ENCODE measurements around the gene PPARG. TPM values are rescaled to one million over a fixed set of nuclear protein-coding genes. Genes with fewer than 3 reads are reported as not detected.

The PPARG gene
- total and polyA plus RNA-seq, 12 donors = 3.1 to 21.9 (median 6.8) TPM

DNA sequence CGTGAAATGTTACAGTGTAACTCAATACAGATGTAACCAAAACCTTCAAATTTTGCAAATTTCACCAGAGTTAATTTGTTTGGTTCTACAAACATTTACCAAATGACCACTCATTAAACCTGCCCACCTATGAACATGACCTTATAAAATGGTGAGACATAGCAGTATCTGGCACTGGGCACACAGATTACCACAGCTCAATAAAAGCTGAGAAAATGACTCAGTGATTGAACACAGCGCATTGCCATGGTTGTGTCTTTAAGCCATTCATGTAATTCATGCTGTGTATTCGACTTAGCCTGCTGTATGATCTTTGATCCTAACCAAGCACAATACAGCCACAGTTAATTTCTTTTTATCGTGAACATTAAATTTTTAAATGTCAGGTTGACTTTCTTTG, 11.3 kb downstream of the PPARG start:
- WGBS, 4 donors = 74 to 85% (median 82%) methylated on average over 4 of the region's 4 CpGs
- H3K27me3 ChIP-seq = no peaks in the 10 kb centered on the region
- TF ChIP-seq POLR2A (IDR thresholded peaks at IDR 0.05) (no peak), CTCF (IDR thresholded peaks at IDR 0.05) (no peak)
- H3K9me3 ChIP-seq (replicated peaks in 1 of 3) = no peaks in the 10 kb centered on the region
- no peak overlapping the region for H3K4me3 ChIP-seq
- H3K36me3 ChIP-seq (replicated peaks in 1 of 2) = no peaks in the 10 kb centered on the region
- H3K4me1 ChIP-seq (replicated peaks in 1 of 2) = no peaks in the 10 kb centered on the region
- intact Hi-C loops (cut with DNase I) = no loop called here
- no peak overlapping the region for H3K27ac ChIP-seq
- DNase-seq = no peak

DNA sequence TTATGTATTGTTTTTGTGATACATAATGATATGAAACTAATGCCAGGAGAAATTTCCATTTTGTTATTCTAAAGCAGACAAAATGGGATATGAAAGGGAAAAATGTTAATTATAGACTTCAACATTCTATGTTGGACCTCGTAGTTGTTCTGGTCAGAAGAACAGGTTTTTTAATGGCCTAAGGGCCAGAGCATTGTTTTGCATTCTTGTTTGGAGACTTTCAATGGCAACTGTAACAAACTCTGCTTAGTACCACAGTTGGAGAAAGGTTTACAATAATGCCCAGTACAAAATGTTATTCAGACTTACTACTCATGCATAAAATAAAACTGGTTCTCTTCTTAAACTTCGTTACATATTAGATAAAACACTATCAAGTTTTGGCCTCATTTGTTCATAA, 12.2 kb downstream of the PPARG start:
- H3K4me3 ChIP-seq = no peak overlapping the region
- no peaks in the 10 kb centered on the region for H3K4me1 ChIP-seq (replicated peaks in 1 of 2)
- no peaks in the 10 kb centered on the region for H3K9me3 ChIP-seq (replicated peaks in 1 of 3)
- intact Hi-C loops (cut with DNase I) = no loop called here
- no peaks in the 10 kb centered on the region for H3K36me3 ChIP-seq (replicated peaks in 1 of 2)
- no peak for DNase-seq
- H3K27me3 ChIP-seq = no peaks in the 10 kb centered on the region
- 69 to 78% (median 75%) methylated on average over 2 of the region's 2 CpGs for WGBS, 4 donors
- H3K27ac ChIP-seq = no peak overlapping the region
- TF ChIP-seq POLR2A (IDR thresholded peaks at IDR 0.05) = no peak
- no peak for TF ChIP-seq CTCF (IDR thresholded peaks at IDR 0.05)

GRCh38 chr3:12301513-12301912, 12.6 kb downstream of the PPARG start:
- DNase-seq = no peak

GRCh38 chr3:12302564-12302963, 13.7 kb downstream of the PPARG start:
- no peaks in the 10 kb centered on the region for H3K27me3 ChIP-seq
- intact Hi-C loops (cut with DNase I) = no loop called here
- H3K9me3 ChIP-seq (replicated peaks in 1 of 3) = no peaks in the 10 kb centered on the region
- TF ChIP-seq POLR2A (IDR thresholded peaks at IDR 0.05) (no peak), CTCF (IDR thresholded peaks at IDR 0.05) (no peak)
- 77 to 82% (median 79%) methylated on average over 6 of the region's 6 CpGs for whole genome bisulfite sequencing, 4 donors
- no peak for DNase-seq
- H3K36me3 ChIP-seq (replicated peaks in 1 of 2) = no peaks in the 10 kb centered on the region
- no peaks in the 10 kb centered on the region for H3K4me1 ChIP-seq (replicated peaks in 1 of 2)
- H3K27ac ChIP-seq = no peak overlapping the region
- no peak overlapping the region for H3K4me3 ChIP-seq

More at GRCh38 chr3:12301513-12301912, 12.6 kb downstream of the PPARG start:
- Histone ChIP-seq H3K27me3 (no peaks in the 10 kb centered on the region), H3K36me3 (replicated peaks in 1 of 2) (no peaks in the 10 kb centered on the region), H3K4me3 (no peak overlapping the region), H3K9me3 (replicated peaks in 1 of 3) (no peaks in the 10 kb centered on the region), H3K27ac (no peak overlapping the region), H3K4me1 (replicated peaks in 1 of 2) (no peaks in the 10 kb centered on the region)
- intact Hi-C loops (cut with DNase I) = no loop called here
- TF ChIP-seq POLR2A (IDR thresholded peaks at IDR 0.05) (no peak), CTCF (IDR thresholded peaks at IDR 0.05) (no peak)
- 74 to 87% (median 80%) methylated on average over 1 of the region's 1 CpG for WGBS, 4 donors
